Transverse colon (tissue), 3 donors: Measurements from ENCODE around the gene LRRTM2.

Experiments
- POLR2A ChIP-seq: fragments of 450-650 bp; IDR thresholded peaks from one replicate; pipeline ENCODE4 v1.6.1; 2016; ENCODE audit warnings: antibody characterized with exemption, mild to moderate bottlenecking, moderate library complexity
- TF ChIP-seq, protein P1 (sequence below), 5 experiments: fragments of 200-600 bp in 3 of 5; fragments of 450-650 bp in 2 of 5; sonication (generic) in 3 of 5; IDR thresholded peaks; 1 replicate in 2 of 5; 2 replicates in 3 of 5; pipeline ENCODE4 v1.5.1; 2016 to 2017; ENCODE audit warnings: antibody characterized with exemption in 5 of 5, inconsistent platforms in 3 of 5, mild to moderate bottlenecking in 2 of 5, moderate library complexity in 1 of 5

- TF ChIP-seq, protein P1, sequence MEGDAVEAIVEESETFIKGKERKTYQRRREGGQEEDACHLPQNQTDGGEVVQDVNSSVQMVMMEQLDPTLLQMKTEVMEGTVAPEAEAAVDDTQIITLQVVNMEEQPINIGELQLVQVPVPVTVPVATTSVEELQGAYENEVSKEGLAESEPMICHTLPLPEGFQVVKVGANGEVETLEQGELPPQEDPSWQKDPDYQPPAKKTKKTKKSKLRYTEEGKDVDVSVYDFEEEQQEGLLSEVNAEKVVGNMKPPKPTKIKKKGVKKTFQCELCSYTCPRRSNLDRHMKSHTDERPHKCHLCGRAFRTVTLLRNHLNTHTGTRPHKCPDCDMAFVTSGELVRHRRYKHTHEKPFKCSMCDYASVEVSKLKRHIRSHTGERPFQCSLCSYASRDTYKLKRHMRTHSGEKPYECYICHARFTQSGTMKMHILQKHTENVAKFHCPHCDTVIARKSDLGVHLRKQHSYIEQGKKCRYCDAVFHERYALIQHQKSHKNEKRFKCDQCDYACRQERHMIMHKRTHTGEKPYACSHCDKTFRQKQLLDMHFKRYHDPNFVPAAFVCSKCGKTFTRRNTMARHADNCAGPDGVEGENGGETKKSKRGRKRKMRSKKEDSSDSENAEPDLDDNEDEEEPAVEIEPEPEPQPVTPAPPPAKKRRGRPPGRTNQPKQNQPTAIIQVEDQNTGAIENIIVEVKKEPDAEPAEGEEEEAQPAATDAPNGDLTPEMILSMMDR (IDR thresholded peaks at IDR 0.05) = no peak
- no peak for TF ChIP-seq POLR2A
These were observed 9.0 kb upstream of the LRRTM2 start for GRCh38 chr5:138884094-138884493.
